Loucy (cell line): ENCODE data around the gene TMEM108.

Experiments
- H2AFZ ChIP-seq: fragments of 200-600 bp; sonication (generic); 2 replicates; pipeline ENCODE4 v1.6.0; 2016; ENCODE audit warnings: antibody characterized with exemption, mild to moderate bottlenecking, low read length, moderate library complexity
- H3F3A ChIP-seq: fragments of 200-600 bp; 2 replicates; pipeline ENCODE4 v1.6.0; 2016; ENCODE audit warnings: antibody characterized with exemption, low read depth, mild to moderate bottlenecking
- H3K27me3 ChIP-seq: fragments of 200-600 bp; sonication (generic); 2 replicates; pipeline ENCODE4 v1.6.1; 2014; ENCODE audit warnings: low read length, mild to moderate bottlenecking; ENCODE audit not compliant: insufficient read depth, poor library complexity, severe bottlenecking
- H3K36me3 ChIP-seq: fragments of 200-600 bp; sonication (generic); 2 replicates; pipeline ENCODE4 v1.6.1; 2016; ENCODE audit warnings: low read length; ENCODE audit not compliant: insufficient read depth
- H3K4me1 ChIP-seq: fragments of 200-600 bp; sonication (generic); 2 replicates; pipeline ENCODE4 v1.5.1; 2014; ENCODE audit warnings: low read length, mild to moderate bottlenecking; ENCODE audit not compliant: insufficient read depth, poor library complexity, severe bottlenecking
- H3K4me2 ChIP-seq: fragments of 200-600 bp; sonication (generic); 2 replicates; pipeline ENCODE4 v1.6.0; 2014; ENCODE audit warnings: antibody characterized with exemption, low read length, low read depth, mild to moderate bottlenecking; ENCODE audit not compliant: poor library complexity, severe bottlenecking
- H3K4me3 ChIP-seq: fragments of 200-600 bp; sonication (generic); 2 replicates; pipeline ENCODE4 v1.5.1; 2014; ENCODE audit warnings: low read length, mild to moderate bottlenecking, mixed read lengths; ENCODE audit not compliant: poor library complexity, severe bottlenecking
- H3K79me2 ChIP-seq: fragments of 200-600 bp; sonication (generic); 2 replicates; pipeline ENCODE4 v1.6.1; 2014; ENCODE audit warnings: low read length; ENCODE audit not compliant: insufficient read depth
- H3K9ac ChIP-seq: fragments of 200-600 bp; sonication (generic); 2 replicates; pipeline ENCODE4 v1.6.0; 2014; ENCODE audit warnings: mild to moderate bottlenecking, low read depth, low read length, moderate library complexity; ENCODE audit not compliant: poor library complexity, severe bottlenecking
- H3K9me2 ChIP-seq: fragments of 200-600 bp; sonication (generic); replicated peaks from 2 replicates; pipeline ENCODE4 v1.6.1; 2016; ENCODE audit warnings: low read depth, low read length, mixed read lengths
- H3K9me3 ChIP-seq: fragments of 200-600 bp; sonication (generic); 2 replicates; pipeline ENCODE4 v1.6.1; 2014; ENCODE audit warnings: mild to moderate bottlenecking, antibody characterized with exemption, low read length, low read depth; ENCODE audit not compliant: insufficient read depth
- H4K20me1 ChIP-seq: fragments of 200-600 bp; sonication (generic); 2 replicates; pipeline ENCODE4 v1.6.0; 2014; ENCODE audit warnings: antibody characterized with exemption, low read length, mild to moderate bottlenecking; ENCODE audit not compliant: insufficient read depth, poor library complexity, severe bottlenecking
- CTCF ChIP-seq: fragments of 200-600 bp; sonication (generic); conservative IDR thresholded peaks from 2 replicates; pipeline ENCODE4 v1.5.1; 2014; ENCODE audit warnings: mild to moderate bottlenecking, antibody characterized with exemption, low read length
- EZH2phosphoT487 ChIP-seq: fragments of 200-600 bp; IDR thresholded peaks from 2 replicates; pipeline ENCODE4 v1.6.1; 2018; ENCODE audit warnings: antibody characterized with exemption, mild to moderate bottlenecking, moderate library complexity, borderline replicate concordance

The TMEM108 gene

GRCh38 chr3:133268726-133269134 is 230.5 kb downstream of the TMEM108 start:
- no peak overlapping the region for H3K4me2 ChIP-seq
- no peaks in the 10 kb centered on the region for H3F3A ChIP-seq
- no peak overlapping the region for H3K9ac ChIP-seq
- no peak overlapping the region for H3K4me3 ChIP-seq
- TF ChIP-seq CTCF (no peak), EZH2phosphoT487 (no peak)
- H3K9me3 ChIP-seq = no peaks in the 10 kb centered on the region
- no peaks in the 10 kb centered on the region for H3K36me3 ChIP-seq
- no peak overlapping the region for H2AFZ ChIP-seq
- no peaks in the 10 kb centered on the region for H4K20me1 ChIP-seq
- no peaks in the 10 kb centered on the region for H3K79me2 ChIP-seq
- H3K4me1 ChIP-seq = no peaks in the 10 kb centered on the region
- no peaks in the 10 kb centered on the region for H3K27me3 ChIP-seq
- H3K9me2 ChIP-seq = no peaks in the 10 kb centered on the region

GRCh38 chr3:133269393-133269792 is 231.2 kb downstream of the TMEM108 start:
- no peaks in the 10 kb centered on the region for H4K20me1 ChIP-seq
- H3K4me1 ChIP-seq = no peaks in the 10 kb centered on the region

GRCh38 chr3:133270631-133271030 is 232.4 kb downstream of the TMEM108 start:
- H3K4me3 ChIP-seq = no peak overlapping the region
- H3K79me2 ChIP-seq = no peaks in the 10 kb centered on the region
- H2AFZ ChIP-seq = no peak overlapping the region
- no peak overlapping the region for H3K4me2 ChIP-seq
- no peaks in the 10 kb centered on the region for H3K9me2 ChIP-seq
- no peak overlapping the region for H3K9ac ChIP-seq
- no peaks in the 10 kb centered on the region for H4K20me1 ChIP-seq
- no peaks in the 10 kb centered on the region for H3K36me3 ChIP-seq
- no peaks in the 10 kb centered on the region for H3K4me1 ChIP-seq
- no peaks in the 10 kb centered on the region for H3F3A ChIP-seq
- no peaks in the 10 kb centered on the region for H3K27me3 ChIP-seq
- no peaks in the 10 kb centered on the region for H3K9me3 ChIP-seq
- TF ChIP-seq EZH2phosphoT487 (no peak), CTCF (no peak)

More at GRCh38 chr3:133269393-133269792, 231.2 kb downstream of the TMEM108 start:
- H3K36me3 ChIP-seq = no peaks in the 10 kb centered on the region
- H3K27me3 ChIP-seq = no peaks in the 10 kb centered on the region
- no peaks in the 10 kb centered on the region for H3F3A ChIP-seq
- no peaks in the 10 kb centered on the region for H3K9me2 ChIP-seq
- no peak overlapping the region for H3K4me2 ChIP-seq
- H3K4me3 ChIP-seq = no peak overlapping the region
- H3K79me2 ChIP-seq = no peaks in the 10 kb centered on the region
- H3K9me3 ChIP-seq = no peaks in the 10 kb centered on the region
- H3K9ac ChIP-seq = no peak overlapping the region
- H2AFZ ChIP-seq = no peak overlapping the region
- no peak for TF ChIP-seq CTCF
- no peak for TF ChIP-seq EZH2phosphoT487
